Measurements from ENCODE around the gene SPTB.

The SPTB gene

GRCh38 chr14:64804754-64805260 lies 74.9 kb downstream of the SPTB start:
- FAIRE-seq = no peak
- no peak for DNase-seq (ENCODE audit: insufficient read length, low spot score)
- no peak for TF ChIP-seq SPI1 (IDR thresholded peaks at IDR 0.05; ENCODE audit: low read depth, low read length)
- TF ChIP-seq POU2F2 (IDR thresholded peaks at IDR 0.05; ENCODE audit: low read depth, low read length) = no peak
- TF ChIP-seq PAX5 (IDR thresholded peaks at IDR 0.05; ENCODE audit: insufficient read depth, low read length, severe bottlenecking) = no peak
- no peak for TF ChIP-seq POLR2AphosphoS5 (IDR thresholded peaks at IDR 0.05; ENCODE audit: low read depth, low read length)
- no peak for TF ChIP-seq POLR2A (IDR thresholded peaks at IDR 0.05; ENCODE audit: low read depth, low read length)
- no peak for TF ChIP-seq TAF1 (IDR thresholded peaks at IDR 0.05; ENCODE audit: low read depth, low read length)

GRCh38 chr14:64801800-64802199 lies 77.9 kb downstream of the SPTB start:
- no peak for TF ChIP-seq TAF1 (IDR thresholded peaks at IDR 0.05; ENCODE audit: low read depth, low read length)
- no peak for TF ChIP-seq PAX5 (IDR thresholded peaks at IDR 0.05; ENCODE audit: insufficient read depth, low read length, severe bottlenecking)
- TF ChIP-seq SPI1 (IDR thresholded peaks at IDR 0.05; ENCODE audit: low read depth, low read length) = no peak
- no peak for TF ChIP-seq POLR2A (IDR thresholded peaks at IDR 0.05; ENCODE audit: low read depth, low read length)
- no peak for TF ChIP-seq POLR2AphosphoS5 (IDR thresholded peaks at IDR 0.05; ENCODE audit: low read depth, low read length)
- no peak for TF ChIP-seq POU2F2 (IDR thresholded peaks at IDR 0.05; ENCODE audit: low read depth, low read length)
- FAIRE-seq (no peak), DNase-seq (ENCODE audit: insufficient read length, low spot score) (no peak)

- TF ChIP-seq SPI1 (IDR thresholded peaks at IDR 0.05; ENCODE audit: low read depth, low read length) (no peak), TAF1 (IDR thresholded peaks at IDR 0.05; ENCODE audit: low read depth, low read length) (no peak), POU2F2 (IDR thresholded peaks at IDR 0.05; ENCODE audit: low read depth, low read length) (no peak), POLR2AphosphoS5 (IDR thresholded peaks at IDR 0.05; ENCODE audit: low read depth, low read length) (no peak), PAX5 (IDR thresholded peaks at IDR 0.05; ENCODE audit: insufficient read depth, low read length, severe bottlenecking) (no peak), POLR2A (IDR thresholded peaks at IDR 0.05; ENCODE audit: low read depth, low read length) (no peak)
- DNase-seq (ENCODE audit: insufficient read length, low spot score) (no peak), FAIRE-seq (no peak)
Measured at GRCh38 chr14:64801046-64801445, 78.7 kb downstream of the SPTB start.

- TF ChIP-seq POLR2AphosphoS5 (IDR thresholded peaks at IDR 0.05; ENCODE audit: low read depth, low read length) (no peak), POU2F2 (IDR thresholded peaks at IDR 0.05; ENCODE audit: low read depth, low read length) (no peak), SPI1 (IDR thresholded peaks at IDR 0.05; ENCODE audit: low read depth, low read length) (no peak)
- FAIRE-seq = no peak
- no peak for DNase-seq (ENCODE audit: insufficient read length, low spot score)
Measured at GRCh38 chr14:64800000-64800399, 79.7 kb downstream of the SPTB start.

GRCh38 chr14:64799555-64799954 lies 80.2 kb downstream of the SPTB start:
- TF ChIP-seq PAX5 (IDR thresholded peaks at IDR 0.05; ENCODE audit: insufficient read depth, low read length, severe bottlenecking) = no peak
- TF ChIP-seq POU2F2 (IDR thresholded peaks at IDR 0.05; ENCODE audit: low read depth, low read length) = no peak
- TF ChIP-seq TAF1 (IDR thresholded peaks at IDR 0.05; ENCODE audit: low read depth, low read length) = no peak
- TF ChIP-seq POLR2A (IDR thresholded peaks at IDR 0.05; ENCODE audit: low read depth, low read length) = no peak
- no peak for TF ChIP-seq POLR2AphosphoS5 (IDR thresholded peaks at IDR 0.05; ENCODE audit: low read depth, low read length)
- TF ChIP-seq SPI1 (IDR thresholded peaks at IDR 0.05; ENCODE audit: low read depth, low read length) = no peak
- no peak for DNase-seq (ENCODE audit: insufficient read length, low spot score)
- FAIRE-seq = no peak

GRCh38 chr14:64796369-64796768 lies 83.3 kb downstream of the SPTB start:
- DNase-seq (ENCODE audit: insufficient read length, low spot score) (no peak), FAIRE-seq (no peak)
- TF ChIP-seq POLR2A (IDR thresholded peaks at IDR 0.05; ENCODE audit: low read depth, low read length) (no peak), PAX5 (IDR thresholded peaks at IDR 0.05; ENCODE audit: insufficient read depth, low read length, severe bottlenecking) (no peak), POLR2AphosphoS5 (IDR thresholded peaks at IDR 0.05; ENCODE audit: low read depth, low read length) (no peak), TAF1 (IDR thresholded peaks at IDR 0.05; ENCODE audit: low read depth, low read length) (no peak), SPI1 (IDR thresholded peaks at IDR 0.05; ENCODE audit: low read depth, low read length) (no peak), POU2F2 (IDR thresholded peaks at IDR 0.05; ENCODE audit: low read depth, low read length) (no peak)

- no peak for TF ChIP-seq PAX5 (IDR thresholded peaks at IDR 0.05; ENCODE audit: insufficient read depth, low read length, severe bottlenecking)
- no peak for TF ChIP-seq POLR2AphosphoS5 (IDR thresholded peaks at IDR 0.05; ENCODE audit: low read depth, low read length)
- TF ChIP-seq POU2F2 (IDR thresholded peaks at IDR 0.05; ENCODE audit: low read depth, low read length) = no peak
- no peak for TF ChIP-seq TAF1 (IDR thresholded peaks at IDR 0.05; ENCODE audit: low read depth, low read length)
- TF ChIP-seq SPI1 (IDR thresholded peaks at IDR 0.05; ENCODE audit: low read depth, low read length) = no peak
- TF ChIP-seq POLR2A (IDR thresholded peaks at IDR 0.05; ENCODE audit: low read depth, low read length) = no peak
- DNase-seq (ENCODE audit: insufficient read length, low spot score) (no peak), FAIRE-seq (no peak)
Measured at GRCh38 chr14:64795921-64796320, 83.8 kb downstream of the SPTB start.

GRCh38 chr14:64795211-64795610 lies 84.5 kb downstream of the SPTB start:
- FAIRE-seq = no peak
- TF ChIP-seq POLR2AphosphoS5 (IDR thresholded peaks at IDR 0.05; ENCODE audit: low read depth, low read length) (no peak), SPI1 (IDR thresholded peaks at IDR 0.05; ENCODE audit: low read depth, low read length) (no peak), TAF1 (IDR thresholded peaks at IDR 0.05; ENCODE audit: low read depth, low read length) (no peak), POU2F2 (IDR thresholded peaks at IDR 0.05; ENCODE audit: low read depth, low read length) (no peak), POLR2A (IDR thresholded peaks at IDR 0.05; ENCODE audit: low read depth, low read length) (no peak), PAX5 (IDR thresholded peaks at IDR 0.05; ENCODE audit: insufficient read depth, low read length, severe bottlenecking) (no peak)

GRCh38 chr14:64792871-64793560 lies 86.7 kb downstream of the SPTB start:
- no peak for TF ChIP-seq POLR2A (IDR thresholded peaks at IDR 0.05; ENCODE audit: low read depth, low read length)
- TF ChIP-seq POLR2AphosphoS5 (IDR thresholded peaks at IDR 0.05; ENCODE audit: low read depth, low read length) = no peak
- TF ChIP-seq SPI1 (IDR thresholded peaks at IDR 0.05; ENCODE audit: low read depth, low read length) = no peak
- TF ChIP-seq PAX5 (IDR thresholded peaks at IDR 0.05; ENCODE audit: insufficient read depth, low read length, severe bottlenecking) = no peak
- no peak for TF ChIP-seq POU2F2 (IDR thresholded peaks at IDR 0.05; ENCODE audit: low read depth, low read length)
- no peak for TF ChIP-seq TAF1 (IDR thresholded peaks at IDR 0.05; ENCODE audit: low read depth, low read length)
- FAIRE-seq (no peak), DNase-seq (ENCODE audit: insufficient read length, low spot score) (no peak)

More at GRCh38 chr14:64795211-64795610, 84.5 kb downstream of the SPTB start:
- DNase-seq (ENCODE audit: insufficient read length, low spot score) = no peak
